ENCODE data around the gene P2RY2.

GRCh38 chr11:73188301-73188700 is 29.8 kb upstream of the P2RY2 start:
- TF ChIP-seq CTCF (conservative IDR thresholded peaks at IDR 0.05 in 1 of 2, IDR thresholded peaks at IDR 0.05 in 1 of 2; ENCODE audit: extremely low read depth in 1 of 2, insufficient read depth in 1 of 2, low read depth in 1 of 2, low read length in 2 of 2): no peak
- TF ChIP-seq EZH2 (IDR thresholded peaks at IDR 0.05; ENCODE audit: borderline replicate concordance, low read length): no peak
